Keratinocyte (primary cell): ENCODE results near the gene BRSK2. TPM values are rescaled to one million over a fixed set of nuclear protein-coding genes. Genes with fewer than 3 reads are reported as not detected.

Source experiments
- DNase-seq: peaks from one replicate; pipeline ENCODE4 v3.0.0-alpha.2; 2011; ENCODE audit warnings: low read depth, missing footprints, low spot score
- FAIRE-seq: peaks from 2 replicates; lab custom pipeline; 2011; peaks lifted over from hg19 to GRCh38; lab: Jason Lieb, UNC
- H2AFZ ChIP-seq: 2 replicates; pipeline ENCODE4 v1.6.0; 2012; ENCODE audit warnings: low read length, control low read depth, inconsistent platforms; ENCODE audit not compliant: control insufficient read depth
- H3K27ac ChIP-seq: 2 replicates; pipeline ENCODE4 v1.5.1; 2011; ENCODE audit warnings: low read length; ENCODE audit not compliant: control insufficient read depth, insufficient read depth
- H3K27me3 ChIP-seq: 3 replicates; pipeline ENCODE4 v1.6.0; 2011; ENCODE audit warnings: low read length; ENCODE audit not compliant: control insufficient read depth, insufficient read depth; ENCODE audit errors: extremely low read depth
- H3K36me3 ChIP-seq, 2 experiments: 2 replicates in 1 of 2; 3 replicates in 1 of 2; pipeline ENCODE4 v1.5.1; 2011; ENCODE audit warnings: low read length in 2 of 2, mild to moderate bottlenecking in 1 of 2; ENCODE audit not compliant: control insufficient read depth in 2 of 2, insufficient read depth in 2 of 2; ENCODE audit errors: extremely low read depth in 1 of 2
- H3K4me1 ChIP-seq: 3 replicates; pipeline ENCODE4 v1.5.1; 2011; ENCODE audit warnings: low read length; ENCODE audit not compliant: control insufficient read depth, insufficient read depth; ENCODE audit errors: extremely low read depth
- H3K4me2 ChIP-seq: 3 replicates; pipeline ENCODE4 v1.6.0; 2011; ENCODE audit warnings: low read depth, low read length; ENCODE audit not compliant: control insufficient read depth, insufficient read depth; ENCODE audit errors: extremely low read depth
- H3K4me3 ChIP-seq, 3 experiments: fragments of 200-600 bp in 1 of 3; sonication (generic) in 1 of 3; 2 replicates in 2 of 3; 3 replicates in 1 of 3; pipeline ENCODE4 v1.5.1; 2011 to 2016; ENCODE audit warnings: low read length in 3 of 3, mild to moderate bottlenecking in 3 of 3, control low read depth in 2 of 3, inconsistent platforms in 1 of 3, low read depth in 1 of 3, mixed read lengths in 1 of 3, mixed run types in 1 of 3, moderate library complexity in 1 of 3; ENCODE audit not compliant: control insufficient read depth in 2 of 3, insufficient read depth in 2 of 3; ENCODE audit errors: extremely low read depth in 1 of 3
- H3K79me2 ChIP-seq: 2 replicates; pipeline ENCODE4 v1.6.0; 2012; ENCODE audit warnings: low read length; ENCODE audit not compliant: control insufficient read depth, insufficient read depth
- H3K9ac ChIP-seq: 3 replicates; pipeline ENCODE4 v1.6.0; 2011; ENCODE audit warnings: low read length; ENCODE audit not compliant: control insufficient read depth, insufficient read depth; ENCODE audit errors: extremely low read depth
- H3K9me1 ChIP-seq: 3 replicates; pipeline ENCODE4 v1.6.0; 2011; ENCODE audit warnings: low read length; ENCODE audit not compliant: control insufficient read depth, insufficient read depth; ENCODE audit errors: extremely low read depth
- H3K9me3 ChIP-seq: 2 replicates; pipeline ENCODE4 v1.5.1; 2012; ENCODE audit warnings: low read depth, low read length; ENCODE audit not compliant: control insufficient read depth
- H4K20me1 ChIP-seq: 3 replicates; pipeline ENCODE4 v1.6.0; 2011; ENCODE audit warnings: low read length; ENCODE audit not compliant: control insufficient read depth, insufficient read depth; ENCODE audit errors: extremely low read depth
- CTCF ChIP-seq, 3 experiments: IDR thresholded peaks in 1 of 3; conservative IDR thresholded peaks in 1 of 3; optimal IDR thresholded peaks in 1 of 3; 2 replicates in 2 of 3; 3 replicates in 1 of 3; pipeline versions ENCODE3 to v1.5.1; 2011; ENCODE audit warnings: low read length in 3 of 3, mild to moderate bottlenecking in 3 of 3, moderate library complexity in 2 of 3, control low read depth in 1 of 3, inconsistent platforms in 1 of 3; ENCODE audit not compliant: insufficient read depth in 2 of 3; ENCODE audit errors: extremely low read depth in 1 of 3
- EZH2 ChIP-seq: IDR thresholded peaks from one replicate; pipeline ENCODE4 v1.6.1; 2012; ENCODE audit warnings: inconsistent platforms, mild to moderate bottlenecking, low read length, moderate library complexity
- dilution Hi-C: fragments of 300-500 bp; cut with MboI; formaldehyde crosslinking; loops from one replicate; pipeline ENCODE4 v1.7.0; 2020; ENCODE audit warnings: low sequenced_read_pairs; ENCODE audit not compliant: extremely low pct_ligation_motif_present
- polyA plus RNA-seq, 5 experiments: library from polyadenylated mRNA; depleted of rRNA in 3 of 5; stranded (reverse) in 3 of 5; stranded (forward) in 1 of 5; unstranded in 1 of 5; fragments of >200 nt; gene quantifications; 1 replicate in 1 of 5; 2 replicates in 3 of 5; 3 replicates in 1 of 5; pipeline versions ENCODE4 v1.2.1 to v1.2.3, GENCODE V29; 2011 to 2012; ENCODE audit warnings: missing spikeins in 2 of 5, low read depth in 1 of 5, low replicate concordance in 1 of 5

BRSK2 gene
- polyA plus RNA-seq, 1 donor (not counting 4 experiments of a cell fraction or from before 2014, with no cell fraction given) = 0.09 TPM

- Histone ChIP-seq H3K4me2 (no peak overlapping the region), H3K4me3 (no peak overlapping the region), H3K9me3 (peaks cover 3% of the 10 kb centered on the region), H3K9me1 (peaks cover 3% of the 10 kb centered on the region), H3K27me3 (no peaks in the 10 kb centered on the region), H3K36me3 (peaks cover 3 to 6% of the 10 kb centered on the region in 2 experiments), H2AFZ (no peak overlapping the region), H3K27ac (no peak overlapping the region), H3K9ac (no peak overlapping the region), H4K20me1 (peaks cover 51% of the 10 kb centered on the region), H3K4me1 (peaks cover under 1% of the 10 kb centered on the region), H3K79me2 (peaks cover 92% of the 10 kb centered on the region)
- dilution Hi-C loops = no loop called here
- DNase-seq (no peak), FAIRE-seq (no peak)
- TF ChIP-seq EZH2 = no peak
- no peak for TF ChIP-seq CTCF (optimal IDR thresholded peaks at IDR 0.05 in 1 of 3, IDR thresholded peaks at IDR 0.05 in 1 of 3, conservative IDR thresholded peaks at IDR 0.05 in 1 of 3; ENCODE audit: extremely low read depth in 1 of 3, insufficient read depth in 2 of 3, low read length in 3 of 3)
These were observed 111.9 kb downstream of the BRSK2 start for GRCh38 chr11:1501421-1502167.

GRCh38 chr11:1502168-1502953 is 112.6 kb downstream of the BRSK2 start:
- no peak overlapping the region for H3K4me3 ChIP-seq
- H3K79me2 ChIP-seq = peaks cover 93% of the 10 kb centered on the region
- H3K36me3 ChIP-seq = peaks cover 3 to 6% of the 10 kb centered on the region in 2 experiments
- H2AFZ ChIP-seq = no peak overlapping the region
- H3K27me3 ChIP-seq = no peaks in the 10 kb centered on the region
- H4K20me1 ChIP-seq = peaks cover 53% of the 10 kb centered on the region
- H3K27ac ChIP-seq = no peak overlapping the region
- TF ChIP-seq EZH2 (no peak), CTCF (optimal IDR thresholded peaks at IDR 0.05 in 1 of 3, IDR thresholded peaks at IDR 0.05 in 1 of 3, conservative IDR thresholded peaks at IDR 0.05 in 1 of 3; ENCODE audit: extremely low read depth in 1 of 3, insufficient read depth in 2 of 3, low read length in 3 of 3) (no peak)
- H3K4me1 ChIP-seq = no peaks in the 10 kb centered on the region
- no peak for DNase-seq
- no peak for FAIRE-seq
- dilution Hi-C loops = no loop called here
- peaks cover 3% of the 10 kb centered on the region for H3K9me3 ChIP-seq
- no peak overlapping the region for H3K9ac ChIP-seq
- peaks cover 3% of the 10 kb centered on the region for H3K9me1 ChIP-seq
- H3K4me2 ChIP-seq = no peak overlapping the region
